Fibroblast of skin of scalp (primary cell): ENCODE results near the gene GGT7.
"Not testable (repeated sequence)": the region's sequence is repeated elsewhere in the genome, so short reads cannot be mapped to it uniquely, and the experiment has no call there.

Experiments used
- DNase-seq: peaks from one replicate; pipeline ENCODE4 v3.0.0-alpha.2; 2013

Gene GGT7

GRCh38 chr20:34842143-34842542 lies 30.5 kb downstream of the GGT7 start:
- DNase-seq = no peak

DNA sequence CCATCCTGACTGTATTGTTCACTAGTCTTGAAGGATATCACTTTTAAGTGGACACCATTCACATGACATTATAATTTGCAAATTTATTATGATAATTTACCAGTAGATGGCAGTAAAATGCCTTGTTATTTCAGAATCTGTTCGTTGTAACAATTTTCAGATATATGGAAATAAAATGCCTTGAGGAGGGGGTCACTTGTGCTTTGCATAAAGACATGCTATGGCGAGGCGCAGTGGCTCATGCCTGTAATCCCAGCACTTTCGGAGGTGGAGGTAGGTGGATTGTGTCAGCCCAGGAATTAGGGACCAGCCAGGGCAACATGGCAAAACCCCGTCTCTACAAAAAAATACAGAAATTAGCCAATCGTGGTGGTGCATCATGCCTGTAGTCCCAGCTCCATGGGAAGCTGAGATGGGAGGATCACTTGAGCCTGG lies 38.2 kb downstream of the GGT7 start:
- DNase-seq = peak; percentile 49

GRCh38 chr20:34831936-34832335 lies 40.7 kb downstream of the GGT7 start:
- no peak for DNase-seq

DNA sequence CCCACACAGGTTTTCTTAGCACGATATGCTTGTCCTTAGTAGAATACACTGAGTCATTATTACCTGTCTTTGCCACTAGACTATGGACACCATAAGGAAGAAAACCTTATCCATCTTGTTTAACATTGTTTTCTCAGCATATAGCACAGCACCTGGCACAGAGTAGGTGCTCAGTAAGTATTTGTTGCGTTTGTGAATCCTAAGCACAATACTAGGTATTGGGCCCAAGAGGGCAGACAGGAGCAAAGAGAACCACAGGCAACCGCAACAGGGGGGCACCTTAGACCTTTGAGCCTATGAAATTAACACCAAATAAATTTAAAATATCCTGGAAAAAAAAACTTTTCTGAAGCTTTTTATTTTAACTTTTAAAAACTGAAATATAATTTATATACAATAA lies 43.5 kb downstream of the GGT7 start:
- DNase-seq = no peak

DNA sequence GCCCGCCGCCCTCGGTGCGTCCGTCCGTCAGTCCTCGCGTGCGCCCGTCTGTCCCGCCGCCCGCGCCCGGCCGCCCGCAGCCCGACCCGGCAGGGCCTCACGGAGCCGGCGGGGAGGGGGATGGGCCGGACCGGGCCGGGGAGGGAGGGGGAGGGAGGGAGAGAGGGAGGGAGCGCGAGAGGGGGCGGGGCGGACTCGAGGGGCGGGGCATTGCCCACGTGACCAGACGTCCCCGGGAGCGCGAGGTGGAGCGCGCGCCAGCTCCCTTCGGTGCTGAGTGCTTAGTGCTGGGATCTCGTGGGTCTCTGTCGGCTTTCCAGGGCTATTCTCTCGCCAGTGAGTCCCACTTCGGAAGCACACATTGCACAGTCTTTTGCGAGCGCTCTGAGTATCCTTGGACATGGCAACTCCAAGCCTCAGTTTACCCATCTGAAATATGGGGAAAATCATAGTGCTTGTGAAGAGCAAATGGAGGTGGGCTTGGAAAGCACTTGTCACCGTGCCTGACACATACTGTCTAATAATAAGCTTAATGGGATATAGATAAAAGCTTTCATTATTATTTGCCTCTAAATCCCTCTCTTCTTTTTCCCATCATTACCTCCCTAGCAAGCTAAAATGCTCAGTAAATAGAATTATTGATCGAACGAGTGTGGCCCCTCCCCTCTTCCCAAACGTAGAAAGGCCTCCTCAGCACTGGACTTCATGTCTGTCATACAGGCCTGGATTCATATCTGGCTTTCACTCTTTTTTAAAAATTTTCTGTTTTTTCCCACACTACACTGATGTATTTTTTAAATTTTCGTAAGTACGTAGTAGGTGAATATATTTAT lies 46.9 kb downstream of the GGT7 start, which contains the start of gene NCOA6:
NCOA6 (minus strand) TSS at position 122 of the 833 bp plus-strand sequence. CDS start 43,296 bp downstream, outside the sequence.
- DNase-seq = peak; percentile 84

- peak; percentile 58 for DNase-seq
Measured at GRCh38 chr20:34824806-34825529, 47.7 kb downstream of the GGT7 start.

GRCh38 chr20:34824452-34824805 lies 48.2 kb downstream of the GGT7 start:
- DNase-seq = peak; percentile 47

GRCh38 chr20:34824026-34824425 lies 48.6 kb downstream of the GGT7 start:
- no peak for DNase-seq

DNA sequence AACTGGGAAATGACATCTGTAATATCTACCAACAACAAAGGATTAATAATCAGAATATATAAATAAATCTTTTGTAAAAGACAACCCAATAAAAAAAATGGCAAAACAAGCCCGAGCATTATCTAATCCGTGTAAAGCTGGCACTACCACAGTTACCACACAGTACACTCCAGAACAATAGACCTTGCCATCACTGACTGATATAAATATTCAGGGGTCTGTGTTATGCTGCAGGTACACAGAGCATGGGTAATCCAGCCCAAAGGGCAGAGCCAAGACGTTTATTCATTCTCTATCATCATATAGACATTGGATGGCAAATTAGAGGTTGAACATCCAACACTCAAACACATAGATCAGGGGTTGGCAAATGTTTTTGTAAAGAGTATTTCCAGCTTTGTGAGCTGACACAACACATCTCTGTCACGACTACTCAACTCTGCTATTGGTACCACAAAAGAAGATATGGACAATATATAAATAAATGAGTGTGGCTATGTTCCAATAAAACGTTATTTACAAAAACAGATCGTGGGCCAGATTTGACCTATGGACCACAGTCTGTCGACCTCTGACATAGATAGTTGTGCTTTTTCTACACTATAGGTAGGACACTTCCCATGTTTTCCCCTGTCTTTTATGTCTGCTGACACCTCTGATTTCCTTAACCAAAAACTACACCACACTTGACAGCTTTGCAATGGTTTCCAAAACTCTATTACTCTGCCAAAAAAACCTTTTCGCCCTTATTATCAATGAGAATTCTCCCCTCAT lies 51.7 kb downstream of the GGT7 start:
- no peak for DNase-seq

DNA sequence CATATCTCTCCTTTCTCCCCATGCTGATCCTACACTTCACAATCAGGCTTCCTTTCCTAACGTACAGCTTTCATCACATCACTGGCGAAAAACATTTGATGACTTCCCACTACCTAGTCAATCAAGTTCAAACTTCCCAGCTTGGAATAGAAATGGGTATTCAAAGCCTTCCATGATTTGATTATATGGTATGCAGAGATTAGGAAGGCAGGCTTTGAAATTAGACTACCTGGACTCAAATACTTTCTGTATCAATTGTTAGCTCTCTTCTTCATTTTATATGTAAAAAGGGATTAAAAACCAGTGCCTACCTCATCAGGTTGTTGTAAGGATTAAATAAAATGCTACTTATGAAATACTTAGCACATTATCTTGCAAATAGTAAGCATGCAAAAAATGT lies 54.9 kb downstream of the GGT7 start:
- no peak for DNase-seq

DNA sequence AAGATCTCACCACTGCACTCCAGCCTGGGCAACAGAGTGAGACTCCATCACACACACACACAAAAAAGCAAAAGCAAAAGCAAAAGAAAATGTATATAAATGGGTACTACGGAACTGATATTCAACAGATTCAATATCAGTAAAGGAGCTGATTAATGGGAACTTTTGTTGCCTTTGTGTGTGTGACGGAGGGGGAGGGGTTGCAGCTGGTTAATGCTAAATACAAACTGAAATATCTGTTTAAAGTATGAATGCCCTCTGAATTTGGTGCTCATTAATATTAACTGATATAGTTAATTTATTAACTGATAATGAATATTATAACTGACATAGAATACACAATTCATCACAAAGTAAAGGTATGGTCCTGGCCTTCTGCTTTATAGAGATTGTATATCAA lies 55.6 kb downstream of the GGT7 start:
- no peak for DNase-seq

GRCh38 chr20:34815636-34816035 lies 57.0 kb downstream of the GGT7 start:
- no peak for DNase-seq

GRCh38 chr20:34808583-34808982 lies 64.1 kb downstream of the GGT7 start:
- DNase-seq = no peak

DNA sequence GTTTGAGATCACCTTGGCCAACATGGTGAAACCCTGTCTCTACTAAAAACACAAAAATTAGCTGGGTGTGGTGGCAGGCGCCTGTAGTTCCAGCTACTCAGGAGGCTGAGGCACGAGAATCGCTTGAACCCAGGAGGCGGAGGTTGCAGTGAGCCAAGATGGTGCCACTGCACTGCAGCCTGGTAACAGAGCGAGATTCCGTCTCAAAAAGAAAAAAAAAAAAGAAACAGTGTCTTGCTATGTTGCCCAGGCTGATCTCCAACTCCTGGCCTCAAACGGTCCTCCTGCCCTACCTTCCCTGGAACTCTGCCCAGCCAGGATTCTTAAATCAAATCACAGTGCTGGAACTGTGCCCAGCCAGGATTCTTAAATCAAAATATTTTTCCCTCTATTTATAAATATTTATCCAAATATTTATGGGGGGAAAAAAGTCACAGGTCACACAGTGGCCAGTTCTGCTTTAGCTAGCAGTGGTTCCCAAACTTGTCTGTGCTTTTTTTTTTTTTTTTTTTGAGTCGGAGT lies 64.7 kb downstream of the GGT7 start:
- not testable (repeated sequence) for DNase-seq

GRCh38 chr20:34806255-34806654 lies 66.4 kb downstream of the GGT7 start:
- no peak for DNase-seq

GRCh38 chr20:34798871-34799270 lies 73.8 kb downstream of the GGT7 start:
- DNase-seq = no peak

DNA sequence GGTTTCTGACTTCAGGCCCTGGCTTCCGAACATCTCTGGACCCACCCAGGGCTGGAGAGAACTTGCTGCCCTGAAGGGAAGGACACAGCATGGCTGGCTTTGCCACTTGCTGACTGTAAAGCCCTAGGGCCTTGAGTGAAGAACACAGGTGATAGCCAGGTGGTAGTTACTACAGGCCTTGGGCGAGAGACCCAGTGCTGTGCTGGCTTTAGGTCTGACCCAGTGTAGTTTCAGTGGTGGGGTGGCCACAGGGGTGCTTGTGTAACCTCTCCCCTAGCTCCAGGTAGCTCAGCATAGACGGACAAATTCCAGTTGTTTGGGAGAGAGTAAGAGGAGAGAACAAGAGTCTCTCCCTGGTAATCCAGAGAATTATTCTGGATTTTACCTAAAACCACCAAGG lies 74.3 kb downstream of the GGT7 start:
- DNase-seq = no peak

GRCh38 chr20:34797012-34797995 lies 75.4 kb downstream of the GGT7 start:
- DNase-seq = no peak
